ENCODE results near the gene SERF1A.
"Not testable (repeated sequence)": the region's sequence is repeated elsewhere in the genome, so short reads cannot be mapped to it uniquely, and the experiment has no call there.

The SERF1A gene

DNA sequence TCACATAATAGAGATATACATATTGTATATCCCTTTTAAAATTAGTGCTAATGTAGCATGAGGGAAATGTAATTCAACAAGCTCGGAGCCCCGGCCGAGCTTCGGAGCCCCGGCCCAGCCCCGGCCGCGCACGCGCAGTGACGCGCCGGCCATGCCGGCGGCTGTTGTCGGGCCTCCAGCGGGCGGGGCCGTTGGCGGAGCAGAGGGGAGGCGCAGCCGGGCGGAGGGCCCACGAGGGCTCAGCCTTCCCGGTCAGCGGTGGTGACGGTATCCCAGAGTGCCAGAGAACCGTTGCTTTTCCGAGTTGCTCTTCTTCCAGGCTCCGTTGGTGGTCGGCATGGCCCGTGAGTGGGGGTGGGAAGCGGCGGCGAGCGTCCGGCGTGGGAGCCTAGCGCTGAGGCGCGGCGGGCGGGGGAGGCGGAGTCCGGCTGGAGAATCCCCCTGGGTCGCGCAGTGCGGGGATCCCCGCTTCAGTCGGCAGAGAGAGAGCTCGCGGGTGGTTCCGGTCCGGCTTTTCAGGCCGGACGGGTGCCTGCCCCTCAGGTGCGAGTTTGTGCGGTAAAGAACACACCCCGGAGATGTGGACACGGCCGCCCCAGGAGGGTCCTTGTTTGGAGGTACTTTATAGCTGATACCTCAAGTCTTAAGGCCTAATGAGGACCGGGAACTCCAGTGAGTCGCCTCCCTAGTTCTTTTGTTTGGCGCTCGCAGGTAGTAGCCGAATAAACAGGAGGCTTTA is at the start of gene SERF1A:
SERF1A (plus strand) TSS at position 137 of the 739 bp plus-strand sequence; CDS start at position 338, 201 bp downstream.
- DNase-seq: not testable (repeated sequence)

DNA sequence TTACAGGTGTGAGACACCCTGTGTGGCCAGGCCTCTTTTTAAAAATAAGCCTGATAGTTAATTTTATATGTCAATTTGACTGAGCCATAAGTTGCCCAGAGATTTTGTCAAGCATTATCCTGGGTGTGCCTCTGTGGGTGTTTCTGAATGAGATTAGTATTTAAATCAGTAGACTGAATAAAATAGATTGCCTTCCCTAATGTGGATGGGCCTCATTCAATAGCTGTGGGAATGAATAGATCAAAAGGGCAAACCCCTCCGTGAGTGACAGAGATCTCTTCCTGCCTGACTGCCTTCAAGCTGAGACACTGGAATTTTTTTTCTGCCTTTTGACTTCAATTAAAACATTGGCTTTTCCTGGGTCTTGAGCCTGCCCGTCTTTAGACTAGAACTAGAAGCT is 33.7 kb upstream of the SERF1A start:
- not testable (repeated sequence) for DNase-seq

DNA sequence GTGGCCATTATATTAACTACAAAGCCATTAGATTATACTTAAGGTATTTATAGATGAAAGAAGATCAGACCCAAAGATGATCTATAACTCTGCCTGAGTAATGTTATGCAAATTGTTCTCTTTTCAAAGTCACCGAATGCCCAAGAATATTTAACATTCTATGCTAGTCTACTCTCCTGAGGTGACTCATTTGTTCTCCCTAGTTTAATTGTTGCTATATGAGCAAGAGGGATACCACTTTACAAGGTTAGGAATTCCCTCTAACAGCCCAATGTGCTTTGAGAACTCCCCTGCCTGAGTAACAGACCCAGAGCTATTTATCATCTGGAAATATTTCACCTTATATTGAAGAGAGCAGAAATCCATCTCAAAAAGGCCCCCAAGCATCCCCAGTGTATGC is 29.8 kb upstream of the SERF1A start:
- not testable (repeated sequence) for DNase-seq

DNA sequence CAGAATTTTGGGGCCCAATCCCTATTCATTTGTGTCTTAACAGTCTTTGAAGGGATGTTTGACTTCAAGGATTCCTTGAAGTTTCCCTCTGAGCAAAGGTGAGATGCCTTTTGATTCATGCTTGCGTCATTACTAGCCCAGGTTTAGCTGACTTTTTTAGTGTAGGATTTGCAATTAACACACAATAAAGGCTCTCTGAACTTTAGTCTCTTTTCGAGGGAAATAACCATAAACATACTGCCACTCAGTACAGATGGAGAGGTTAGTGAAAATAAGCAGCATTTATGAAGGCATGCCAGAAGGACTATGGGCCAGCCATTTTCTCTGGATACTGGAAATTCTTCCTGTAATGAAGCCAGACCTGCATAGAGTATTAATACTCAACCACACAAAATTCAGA is 4.4 kb upstream of the SERF1A start:
- not testable (repeated sequence) for DNase-seq

DNA sequence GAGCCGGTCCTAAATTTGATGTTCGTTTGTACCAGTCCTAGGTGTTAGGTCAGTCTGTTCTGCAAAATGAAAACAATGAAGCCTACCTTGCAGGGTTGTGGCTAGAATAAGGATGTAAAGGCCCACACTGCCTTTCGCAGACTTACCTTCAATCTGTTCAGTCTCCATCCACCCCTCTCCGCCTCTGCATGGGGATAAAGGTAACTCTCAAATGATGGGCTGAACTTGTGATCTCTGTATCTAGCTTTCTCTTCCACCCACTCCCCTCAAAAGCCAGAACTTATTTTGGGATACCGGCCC is 753 bp downstream of the SERF1A start:
- DNase-seq: not testable (repeated sequence)

DNA sequence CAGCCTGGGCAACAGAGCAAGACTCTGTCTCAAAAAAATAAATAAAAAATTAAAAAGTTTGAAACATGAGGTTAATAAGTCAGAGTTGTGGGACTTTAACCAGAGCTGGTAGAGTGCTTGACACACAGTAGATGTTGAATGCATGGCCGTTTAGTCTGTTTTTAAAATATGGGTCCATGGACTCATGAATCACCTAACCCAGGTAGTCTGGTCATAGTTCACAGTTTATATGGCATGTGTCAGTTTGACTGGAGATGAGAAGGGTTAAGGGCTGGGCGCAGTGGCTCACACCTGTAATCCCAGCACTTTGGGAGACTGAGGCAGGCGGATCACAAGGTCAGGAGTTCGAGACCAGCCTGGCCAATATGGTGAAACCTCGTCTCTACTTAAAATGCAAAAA is 6.2 kb downstream of the SERF1A start:
- not testable (repeated sequence) for DNase-seq

DNA sequence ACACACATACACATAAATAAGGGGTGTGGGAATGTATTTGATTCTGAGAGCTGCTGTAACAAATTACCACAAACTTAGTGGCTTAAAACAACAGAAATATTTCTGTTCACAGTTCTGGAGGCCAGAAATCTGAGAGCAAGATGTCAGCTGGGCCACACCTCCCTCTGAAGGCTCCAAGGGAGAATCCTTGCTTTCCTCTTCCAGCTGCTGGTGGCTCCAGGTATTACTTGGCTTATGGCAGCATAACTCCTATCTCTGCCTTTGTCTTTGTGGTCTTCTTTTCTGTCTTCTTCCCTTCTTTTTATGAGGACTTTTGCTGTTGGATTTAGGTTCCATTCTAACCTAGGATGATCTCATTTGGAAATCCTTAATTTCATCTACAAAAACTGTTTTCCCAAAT is 16.4 kb downstream of the SERF1A start:
- DNase-seq: not testable (repeated sequence)

DNA sequence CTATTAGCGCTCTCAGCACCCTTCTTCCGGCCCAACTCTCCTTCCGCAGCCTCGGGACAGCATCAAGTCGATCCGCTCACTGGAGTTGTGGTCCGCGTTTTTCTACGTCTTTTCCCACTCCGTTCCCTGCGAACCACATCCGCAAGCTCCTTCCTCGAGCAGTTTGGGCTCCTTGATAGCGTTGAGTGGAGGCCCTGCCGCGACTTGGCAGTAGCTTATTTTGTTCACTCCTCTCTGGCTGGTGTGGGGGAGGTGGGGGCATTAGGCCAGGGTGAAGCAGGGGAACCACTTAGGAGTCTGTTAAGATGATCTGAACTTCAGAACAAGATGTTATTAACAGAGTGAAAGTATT is 24.7 kb downstream of the SERF1A start:
- not testable (repeated sequence) for DNase-seq

DNA sequence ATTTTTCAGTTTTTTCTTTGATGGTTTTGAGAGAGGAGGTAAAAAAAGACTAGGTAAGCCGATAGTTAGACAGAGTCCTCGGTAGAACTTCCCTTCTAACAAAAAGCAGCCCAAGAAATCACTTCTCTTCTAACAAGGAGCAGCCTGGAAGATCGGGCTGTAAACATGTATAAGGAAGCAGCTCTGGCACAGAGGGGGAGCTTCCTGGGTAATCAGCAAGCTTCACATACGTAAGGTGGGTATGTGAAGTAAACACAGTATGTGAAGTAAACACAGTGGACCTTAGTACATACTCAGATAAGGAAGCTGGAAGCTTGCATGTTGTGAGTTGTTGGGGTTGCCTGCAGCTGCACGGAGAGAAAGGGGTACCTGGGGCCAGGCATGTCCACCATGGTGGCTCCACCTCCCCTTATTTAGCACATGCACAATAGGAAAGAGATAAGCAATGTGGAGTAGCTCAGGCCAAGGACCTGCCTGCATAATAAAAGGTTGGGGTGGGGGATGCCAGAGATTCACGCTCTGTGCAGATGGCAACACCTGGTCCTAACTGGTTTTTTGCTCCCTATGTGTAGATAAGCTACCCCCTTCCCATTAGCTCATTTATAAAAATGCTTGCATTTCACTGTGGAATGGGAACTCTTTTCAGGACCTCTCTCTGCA is 31.4 kb downstream of the SERF1A start:
- not testable (repeated sequence) for DNase-seq

DNA sequence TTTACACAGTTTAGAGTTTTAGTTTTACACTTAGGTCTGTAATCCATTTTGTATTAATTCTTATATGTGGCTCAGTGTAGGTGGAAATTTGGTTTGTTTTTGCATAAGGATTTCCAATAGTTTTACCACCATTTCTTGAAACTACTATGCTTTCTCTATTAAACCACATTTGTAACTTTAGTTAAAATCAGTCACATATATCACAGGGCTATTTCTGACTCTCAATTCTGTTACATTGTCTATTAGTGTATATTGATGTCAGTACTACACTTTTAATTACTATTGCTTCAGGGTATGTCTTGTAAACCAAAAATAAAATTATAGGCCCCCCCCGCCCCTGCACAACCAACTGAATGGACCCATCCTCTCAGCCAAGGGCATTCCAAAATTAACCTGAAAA is 32.1 kb downstream of the SERF1A start:
- not testable (repeated sequence) for DNase-seq

DNA sequence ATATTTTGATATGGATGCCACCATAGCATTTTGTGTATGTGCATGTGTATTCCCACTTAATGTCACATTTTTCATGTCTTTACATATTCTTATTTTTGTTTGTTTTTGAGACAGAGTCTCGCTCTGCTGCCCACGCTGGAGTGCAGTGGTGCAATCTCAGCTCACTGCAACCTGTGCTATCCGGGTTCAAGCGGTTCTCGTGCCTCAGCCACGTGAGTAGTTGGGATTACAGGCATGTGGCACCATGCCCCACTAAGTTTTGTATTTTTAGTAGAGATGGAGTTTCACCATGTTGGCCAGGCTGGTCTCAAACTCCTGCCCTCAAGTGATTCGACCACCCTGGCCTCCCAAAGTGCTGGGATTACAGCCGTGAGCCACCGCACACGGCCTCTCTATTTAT is 52.6 kb downstream of the SERF1A start:
- not testable (repeated sequence) for DNase-seq

Measured in NCI-H446 (cell line).